GM12878 (cell line): ENCODE data around the gene PTPN2. TPM values are rescaled to one million over a fixed set of nuclear protein-coding genes. Genes with fewer than 3 reads are reported as not detected.
"Not testable (repeated sequence)": the region's sequence is repeated elsewhere in the genome, so short reads cannot be mapped to it uniquely, and the experiment has no call there.

Source experiments
- ATAC-seq: fragments of 200-7000 bp; cut with Tn5 transposase; 3 replicates; pipeline ENCODE4 v1.9.1; 2020; ENCODE audit warnings: mild to moderate bottlenecking, moderate library complexity
- BruUV-seq: library from RNA; stranded (reverse); fragments of 400-500 nt; replicated peaks from 2 replicates; lab custom pipeline; 2021; lab: Mats Ljungman, UMichigan
- CTCF ChIA-PET: fragments of 300-600 bp; sonication (Branson Sonifier 250); formaldehyde crosslinking; extraction: SDS; loops from one replicate; lab custom pipeline; 2021; ENCODE audit warnings: inconsistent platforms; lab: Yijun Ruan, JAX
- POLR2A ChIA-PET: fragments of 350-600 bp; formaldehyde crosslinking; extraction: SDS; loops from one replicate; lab custom pipeline; 2021; ENCODE audit warnings: inconsistent platforms; lab: Charles Lee
- RAD21 ChIA-PET: fragments of 300-600 bp; sonication (Branson Sonifier 250); formaldehyde crosslinking; loops from one replicate; lab custom pipeline; 2023; ENCODE audit warnings: antibody characterized with exemption; ENCODE audit not compliant: unreplicated experiment; lab: Charles Lee
- SMC1A ChIA-PET: fragments of 300-600 bp; sonication (Branson Sonifier 250); formaldehyde crosslinking; loops from one replicate; lab custom pipeline; 2023; ENCODE audit not compliant: unreplicated experiment, uncharacterized antibody; lab: Charles Lee
- DNase-seq: peaks from one replicate; pipeline ENCODE4 v3.0.0-alpha.2; 2011; ENCODE audit warnings: low read depth, low spot score
- FAIRE-seq: peaks from 3 replicates; lab custom pipeline; 2011; peaks lifted over from hg19 to GRCh38; lab: Jason Lieb, UNC
- H2AFZ ChIP-seq: 2 replicates; pipeline ENCODE4 v1.6.0; 2011; ENCODE audit warnings: low read depth, low read length, control low read depth; ENCODE audit not compliant: control insufficient read depth
- H3K27ac ChIP-seq: 2 replicates; pipeline ENCODE4 v1.5.1; 2011; ENCODE audit warnings: control low read depth; ENCODE audit not compliant: control insufficient read depth, insufficient read depth
- H3K27me3 ChIP-seq, 2 experiments: replicated peaks in 1 of 2; 2 replicates each; pipeline versions ENCODE4 v1.6.0 to v1.6.1; 2011; ENCODE audit warnings: low read length in 1 of 2; ENCODE audit not compliant: control insufficient read depth in 2 of 2, insufficient read depth in 2 of 2
- H3K36me3 ChIP-seq, 2 experiments: 2 replicates each; pipeline ENCODE4 v1.5.1; 2011; ENCODE audit warnings: low read length in 1 of 2; ENCODE audit not compliant: control insufficient read depth in 2 of 2, insufficient read depth in 2 of 2
- H3K4me1 ChIP-seq: 2 replicates; pipeline ENCODE4 v1.6.1; 2011; ENCODE audit warnings: mild to moderate bottlenecking, low read length, moderate library complexity, mixed read lengths; ENCODE audit not compliant: control insufficient read depth, insufficient read depth
- H3K4me2 ChIP-seq: 2 replicates; pipeline ENCODE4 v1.6.0; 2011; ENCODE audit warnings: control low read depth; ENCODE audit not compliant: control insufficient read depth, insufficient read depth
- H3K4me3 ChIP-seq: fragments of 200-600 bp; sonication (generic); 2 replicates; pipeline ENCODE4 v1.5.1; 2016
- H3K79me2 ChIP-seq: 2 replicates; pipeline ENCODE4 v1.6.0; 2011; ENCODE audit warnings: low read length; ENCODE audit not compliant: control insufficient read depth, insufficient read depth
- H3K9ac ChIP-seq: 2 replicates; pipeline ENCODE4 v1.8.0; 2011; ENCODE audit warnings: low read length, control low read depth, mixed read lengths; ENCODE audit not compliant: control insufficient read depth, insufficient read depth
- H3K9me3 ChIP-seq: replicated peaks from 3 replicates; pipeline ENCODE4 v1.5.1; 2011; ENCODE audit warnings: mild to moderate bottlenecking, low read length; ENCODE audit not compliant: control insufficient read depth, insufficient read depth
- H4K20me1 ChIP-seq: 2 replicates; pipeline ENCODE4 v1.6.0; 2011; ENCODE audit not compliant: control insufficient read depth, insufficient read depth
- MXI1 ChIP-seq: fragments of 150-350 bp; IDR thresholded peaks from 2 replicates; pipeline ENCODE4 v1.6.1; 2011; ENCODE audit warnings: low read depth, mild to moderate bottlenecking, inconsistent platforms, low read length, improper control_type of control experiment
- TBL1XR1 ChIP-seq: IDR thresholded peaks from 2 replicates; pipeline ENCODE4 v1.6.1; 2012; ENCODE audit warnings: low read depth, low read length, improper control_type of control experiment
- WGBS: methylation state at CpG from one replicate; pipeline ENCODE4 v1.1.6; 2016; ENCODE audit warnings: low lambda C conversion rate; ENCODE audit not compliant: insufficient replicate concordance, insufficient coverage; ENCODE audit errors: missing lambda C conversion rate; 5-methylcytosine and 5-hydroxymethylcytosine counted together
- in situ Hi-C: fragments of 300-500 bp; cut with MboI; formaldehyde crosslinking; loops from 9 replicates; pipeline ENCODE4 v1.14.3; 2018; ENCODE audit warnings: mixed read lengths
- intact Hi-C: fragments of 100-400 bp; cut with micrococcal nuclease; formaldehyde crosslinking; loops from one replicate; pipeline ENCODE4 v1.14.2; 2022; ENCODE audit not compliant: unreplicated experiment
- polyA plus RNA-seq, 11 experiments: library from polyadenylated mRNA; depleted of rRNA in 4 of 11; unstranded in 6 of 11; stranded (reverse) in 5 of 11; fragments of >200 nt; fragmentation: Nextera tagmentation in 4 of 11; fragmentation: Illumina TruSeq in 1 of 11; extraction: Ambion mirVana in 4 of 11; extraction: Trizol in 1 of 11; gene quantifications; 1 replicate in 1 of 11; 2 replicates in 10 of 11; pipeline versions ENCODE4 v1.2.1 to v1.2.3, GENCODE V29; 2011 to 2016; ENCODE audit warnings: inconsistent platforms in 2 of 11, missing spikeins in 2 of 11, low read depth in 1 of 11
- total RNA-seq, 4 experiments: library from RNA; depleted of rRNA in 3 of 4; stranded (reverse); fragments of >200 nt in 3 of 4; fragmentation: Illumina TruSeq in 1 of 4; extraction: Trizol in 1 of 4; gene quantifications; 2 replicates each; pipeline versions ENCODE4 v1.2.1 to v1.2.3, GENCODE V29; 2013 to 2021

Gene PTPN2
- total and polyA plus RNA-seq, 10 of the 15 experiments (the other 5 are each of a cell fraction or from before 2014, with no cell fraction given): 46.5 to 86.7 (median 64.6) TPM

DNA sequence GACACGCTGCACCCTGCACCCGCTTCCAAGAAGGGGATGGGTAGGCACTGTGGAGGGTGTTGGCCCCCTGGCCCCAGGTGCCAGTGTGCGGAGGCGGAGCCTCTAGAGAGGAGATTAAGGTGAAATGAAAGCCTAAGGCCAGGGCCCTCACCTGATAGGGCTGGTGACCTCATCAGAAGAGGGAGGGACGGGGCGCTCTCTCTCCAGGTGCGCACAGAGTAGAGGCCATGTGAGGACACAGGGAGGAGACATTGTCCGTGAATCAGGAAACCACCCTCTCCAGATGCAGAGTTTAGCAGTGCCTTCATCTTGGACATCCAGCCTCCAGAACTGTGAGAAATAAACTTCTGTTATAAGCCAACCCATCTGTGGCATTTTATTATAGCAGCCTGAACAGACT, 118.9 kb downstream of the PTPN2 start:
- ATAC-seq (peak; percentile 29; the same call in 1 of the 3 replicates), FAIRE-seq (no peak), DNase-seq (no peak)
- Histone ChIP-seq H3K27me3 (no peaks in the 10 kb centered on the region; a peak in 1 of 4 replicates), H2AFZ (no peak overlapping the region), H3K4me1 (no peaks in the 10 kb centered on the region), H3K4me3 (no peak overlapping the region), H4K20me1 (no peaks in the 10 kb centered on the region), H3K79me2 (no peaks in the 10 kb centered on the region), H3K4me2 (no peak overlapping the region), H3K36me3 (no peaks in the 10 kb centered on the region), H3K9ac (no peak overlapping the region), H3K9me3 (no peaks in the 10 kb centered on the region), H3K27ac (no peak overlapping the region)
- WGBS: 81% methylated on average over 6 of the region's 8 CpGs
- no TSS peak for BruUV-seq
- ChIA-PET SMC1A (no interaction called here), RAD21 (no interaction called here), CTCF (no interaction called here), POLR2A (no interaction called here)
- TF ChIP-seq MXI1 (no peak), TBL1XR1 (no peak)
- intact Hi-C loops (loop anchor here (10.0 kb wide), 1 partner anchor 60 kb away; no protein-coding TSS in a partner anchor), in situ Hi-C loops (no loop called here)

DNA sequence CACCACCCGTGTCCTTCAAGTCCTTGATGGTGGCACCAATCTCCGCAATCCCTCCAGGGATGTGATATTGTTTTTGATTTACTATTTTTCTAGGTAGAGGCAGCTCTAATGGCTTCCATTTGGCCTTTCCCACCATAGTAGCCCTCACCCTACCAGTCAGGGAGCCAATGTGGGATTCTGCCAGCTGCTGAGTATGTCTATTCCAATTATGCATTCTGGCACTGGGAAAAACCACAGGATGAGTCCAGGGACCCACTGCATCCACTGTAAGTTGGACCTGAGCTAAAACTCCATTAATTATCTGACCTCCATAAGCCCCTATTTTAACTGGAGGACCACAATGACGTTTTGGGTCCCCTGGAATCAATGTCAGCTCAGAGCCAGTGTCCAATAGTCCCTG, 125.5 kb downstream of the PTPN2 start:
- ATAC-seq, BruUV-seq, POLR2A ChIA-PET, intact Hi-C loops, CTCF ChIA-PET, DNase-seq, H3K36me3 ChIP-seq, H3K4me1 ChIP-seq, H3K9me3 ChIP-seq, H3K27me3 ChIP-seq, H2AFZ ChIP-seq, H3K79me2 ChIP-seq, RAD21 ChIA-PET, H3K4me3 ChIP-seq, H3K27ac ChIP-seq, H3K9ac ChIP-seq, FAIRE-seq, in situ Hi-C loops, H4K20me1 ChIP-seq, H3K4me2 ChIP-seq: not testable (repeated sequence)
- WGBS: 42% methylated on average over 3 of the region's 3 CpGs
- SMC1A ChIA-PET: interaction anchor here (1.1 to 1.4 kb wide), 2 partner anchors 9 to 13 kb away, joined by 3 to 4 read pairs; no protein-coding TSS in a partner anchor

DNA sequence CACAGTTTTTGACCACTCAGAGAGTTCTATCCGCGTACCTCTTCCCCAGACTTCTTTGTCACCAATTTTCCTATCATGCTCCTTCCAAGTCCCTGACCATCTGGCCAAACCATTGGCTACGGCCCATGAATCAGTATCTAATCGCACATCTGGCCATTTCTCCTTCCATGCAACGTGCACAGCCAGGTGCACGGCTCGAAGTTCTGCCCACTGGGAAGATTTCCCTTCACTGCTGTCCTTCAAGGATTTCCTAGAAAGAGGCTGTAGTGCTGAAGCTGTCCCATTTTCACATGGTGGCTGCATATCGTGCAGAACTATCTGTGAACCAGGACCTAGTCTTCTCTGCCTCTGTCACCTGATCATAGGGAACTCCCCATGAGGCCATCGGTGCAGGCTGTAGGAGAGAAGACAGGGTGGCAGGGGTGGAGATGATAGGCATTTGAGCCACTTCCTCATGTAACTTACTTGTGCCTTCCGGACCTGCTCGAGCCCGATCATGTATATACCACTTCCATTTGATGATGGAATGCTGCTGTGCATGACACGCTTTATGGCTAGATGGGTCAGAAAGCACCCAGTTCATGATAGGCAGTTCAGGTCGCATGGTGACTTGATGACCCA, 127.3 kb downstream of the PTPN2 start:
- H2AFZ ChIP-seq, in situ Hi-C loops, CTCF ChIA-PET, BruUV-seq, H4K20me1 ChIP-seq, H3K9ac ChIP-seq, H3K27ac ChIP-seq, POLR2A ChIA-PET, H3K36me3 ChIP-seq, H3K4me3 ChIP-seq, H3K79me2 ChIP-seq, H3K4me1 ChIP-seq, H3K9me3 ChIP-seq, intact Hi-C loops, RAD21 ChIA-PET, H3K27me3 ChIP-seq, H3K4me2 ChIP-seq, FAIRE-seq, DNase-seq, ATAC-seq: not testable (repeated sequence)
- SMC1A ChIA-PET: interaction anchor here (1.2 kb wide), 1 partner anchor 61 kb away, joined by 3 read pairs; no protein-coding TSS in a partner anchor
- WGBS: 67% methylated on average over 14 of the region's 14 CpGs

DNA sequence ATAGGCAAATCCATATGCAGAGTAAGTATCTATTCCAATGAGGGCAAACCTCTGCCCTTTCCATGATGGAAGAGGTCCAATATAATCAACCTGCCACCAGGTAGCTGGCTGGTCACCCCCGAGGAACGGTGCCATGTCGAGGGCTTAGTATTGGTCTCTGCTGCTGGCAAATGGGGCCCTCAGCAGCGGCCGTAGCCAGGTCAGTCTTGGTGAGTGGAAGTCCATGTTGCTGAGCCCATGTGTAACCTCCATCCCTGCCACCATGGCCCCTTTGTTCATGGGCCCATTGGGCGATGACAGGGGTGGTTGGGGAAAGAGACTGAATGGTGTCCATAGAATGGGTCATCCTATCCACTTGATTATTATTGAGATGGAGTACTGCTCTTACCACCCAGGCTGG, 128.4 kb downstream of the PTPN2 start:
- ATAC-seq, H3K79me2 ChIP-seq, H3K4me2 ChIP-seq, in situ Hi-C loops, H3K27me3 ChIP-seq, H3K27ac ChIP-seq, H4K20me1 ChIP-seq, CTCF ChIA-PET, DNase-seq, intact Hi-C loops, H3K36me3 ChIP-seq, FAIRE-seq, RAD21 ChIA-PET, H3K4me1 ChIP-seq, H3K9me3 ChIP-seq, H3K4me3 ChIP-seq, BruUV-seq, H3K9ac ChIP-seq, POLR2A ChIA-PET, H2AFZ ChIP-seq: not testable (repeated sequence)
- SMC1A ChIA-PET: interaction anchor here (1.2 kb wide), 1 partner anchor 62 kb away, joined by 3 read pairs; no protein-coding TSS in a partner anchor
- WGBS: 88% methylated on average over 6 of the region's 6 CpGs
